ENCODE data around the gene MMS19. TPM values are rescaled to one million over a fixed set of nuclear protein-coding genes. Genes with fewer than 3 reads are reported as not detected.
"Not testable (repeated sequence)": the region's sequence is repeated elsewhere in the genome, so short reads cannot be mapped to it uniquely, and the experiment has no call there.

MMS19 gene
- total and polyA plus RNA-seq, 10 of the 15 experiments (the other 5 are each of a cell fraction or from before 2014, with no cell fraction given), result 40.2 to 112 (median 69.0) TPM

- peak; percentile 83 to 99 (median 86); a peak in 5 of 6 replicates for TF ChIP-seq CTCF (IDR thresholded peaks at IDR 0.05 in 2 of 3, conservative IDR thresholded peaks at IDR 0.05 in 1 of 3; ENCODE audit: control insufficient read depth in 2 of 3, extremely low read depth in 1 of 3, insufficient read depth in 1 of 3, low read depth in 3 of 3, low read length in 3 of 3)
- TF ChIP-seq FOS (IDR thresholded peaks at IDR 0.05; ENCODE audit: borderline replicate concordance, extremely low read depth, insufficient read length), result no peak
- TF ChIP-seq SMARCA5 (IDR thresholded peaks at IDR 0.05), result peak; percentile 25; the same call in 1 of the 2 replicates
- no peak for TF ChIP-seq ASH2L (IDR thresholded peaks at IDR 0.05; ENCODE audit: borderline replicate concordance, low read depth)
- TF ChIP-seq DPF2 (IDR thresholded peaks at IDR 0.05), result peak; percentile 63; the same call in 1 of the 2 replicates
- no peak for TF ChIP-seq PAX5 (IDR thresholded peaks at IDR 0.05; ENCODE audit: borderline replicate concordance, low read depth, low read length)
- peak; percentile 12; the same call in 2 of the 3 replicates for TF ChIP-seq POU2F2 (IDR thresholded peaks at IDR 0.05; ENCODE audit: borderline replicate concordance, low read depth, low read length)
- no peak for TF ChIP-seq CEBPB (IDR thresholded peaks at IDR 0.05; ENCODE audit: borderline replicate concordance in 1 of 2, low read depth in 2 of 2, low read length in 2 of 2)
- TF ChIP-seq KAT2A (conservative IDR thresholded peaks at IDR 0.05; ENCODE audit: control insufficient read depth, low read depth, low read length), result no peak
- TF ChIP-seq ZBED1 (IDR thresholded peaks at IDR 0.05; ENCODE audit: borderline replicate concordance), result no peak
- no peak for TF ChIP-seq JUNB (IDR thresholded peaks at IDR 0.05)
- 0 out of 2 replicates have a peak, but pooled peaks have one; percentile 3 for TF ChIP-seq NBN (IDR thresholded peaks at IDR 0.05)
- peak; percentile 30; the same call in 1 of the 2 replicates for TF ChIP-seq NR2F1 (conservative IDR thresholded peaks at IDR 0.05)
- peak; percentile 71; the same call in 1 of the 2 replicates for TF ChIP-seq BACH1 (IDR thresholded peaks at IDR 0.05; ENCODE audit: borderline replicate concordance)
Measured at GRCh38 chr10:97425964-97426775, 72.1 kb downstream of the MMS19 start, which contains the start of gene PGAM1 (continued).

- peaks cover 18% of the 10 kb centered on the region for H3K4me1 ChIP-seq (ENCODE audit: control insufficient read depth, insufficient read depth, low read length)
- H3K27me3 ChIP-seq (replicated peaks in 1 of 2; ENCODE audit: control insufficient read depth in 2 of 2, insufficient read depth in 2 of 2, low read length in 1 of 2); H2AFZ ChIP-seq (ENCODE audit: control insufficient read depth, low read depth, low read length); ATAC-seq; H3K4me3 ChIP-seq; intact Hi-C loops (cut with micrococcal nuclease; ENCODE audit: unreplicated experiment); BruUV-seq (replicated peaks); H3K36me3 ChIP-seq (ENCODE audit: control insufficient read depth in 2 of 2, insufficient read depth in 2 of 2, low read length in 1 of 2); H4K20me1 ChIP-seq (ENCODE audit: control insufficient read depth, insufficient read depth); H3K9me3 ChIP-seq (replicated peaks; ENCODE audit: control insufficient read depth, insufficient read depth, low read length); H3K9ac ChIP-seq (ENCODE audit: control insufficient read depth, insufficient read depth, low read length); in situ Hi-C loops (cut with MboI); FAIRE-seq; DNase-seq (ENCODE audit: low read depth, low spot score): not testable (repeated sequence)
- SMC1A ChIA-PET (ENCODE audit: uncharacterized antibody, unreplicated experiment), result interaction anchor here (0.6 to 1.4 kb wide), 4 partner anchors 10 to 189 kb away, joined by 3 read pairs; no protein-coding TSS in a partner anchor
- WGBS (ENCODE audit: insufficient coverage, insufficient replicate concordance, low lambda C conversion rate, missing lambda C conversion rate), result 80% methylated on average over 8 of the region's 8 CpGs
- peak overlapping the region; percentile 78; the same call in 1 of the 2 replicates for H3K4me2 ChIP-seq (ENCODE audit: control insufficient read depth, insufficient read depth)
- POLR2A ChIA-PET, result interaction anchor here (0.6 to 1.3 kb wide), 5 partner anchors 9 to 230 kb away, joined by 3 to 7 read pairs (median 3); no protein-coding TSS in a partner anchor
- H3K27ac ChIP-seq (ENCODE audit: control insufficient read depth, insufficient read depth), result peak overlapping the region; percentile 87; the same call in 1 of the 2 replicates
- peaks cover 35% of the 10 kb centered on the region for H3K79me2 ChIP-seq (ENCODE audit: control insufficient read depth, insufficient read depth, low read length)
- CTCF ChIA-PET, result interaction anchor here (0.6 to 2.5 kb wide), 4 partner anchors 8 to 22 kb away, joined by 3 to 7 read pairs (median 6); partner anchors contain the start of gene RRP12
- RAD21 ChIA-PET (ENCODE audit: unreplicated experiment), result interaction anchor here (1.1 kb wide), 1 partner anchor 10 kb away, joined by 3 read pairs; no protein-coding TSS in a partner anchor
Measured at GRCh38 chr10:97423757-97424098, 74.5 kb downstream of the MMS19 start.
